GM12891 (cell line): ENCODE results near the gene OCSTAMP.

Experiments used
- DNase-seq: peaks from one replicate; pipeline ENCODE4 v3.0.0; 2011; ENCODE audit warnings: low spot score; ENCODE audit not compliant: insufficient read length
- FAIRE-seq: peaks from 2 replicates; lab custom pipeline; 2011; peaks lifted over from hg19 to GRCh38; lab: Jason Lieb, UNC
- PAX5 ChIP-seq: IDR thresholded peaks from 2 replicates; pipeline ENCODE4 v1.6.1; 2011; ENCODE audit warnings: low read length, moderate library complexity, mild to moderate bottlenecking; ENCODE audit not compliant: insufficient read depth, severe bottlenecking
- POLR2A ChIP-seq: IDR thresholded peaks from 2 replicates; pipeline ENCODE4 v1.6.1; 2011; ENCODE audit warnings: low read depth, low read length, control low read depth
- POLR2AphosphoS5 ChIP-seq: IDR thresholded peaks from 2 replicates; pipeline ENCODE4 v1.6.1; 2011; ENCODE audit warnings: low read depth, low read length, control low read depth
- POU2F2 ChIP-seq: IDR thresholded peaks from 2 replicates; pipeline ENCODE4 v1.6.1; 2011; ENCODE audit warnings: low read depth, mild to moderate bottlenecking, control low read depth, low read length, moderate library complexity
- SPI1 ChIP-seq: IDR thresholded peaks from 2 replicates; pipeline ENCODE4 v1.6.1; 2011; ENCODE audit warnings: low read depth, low read length, control low read depth
- TAF1 ChIP-seq: IDR thresholded peaks from 2 replicates; pipeline ENCODE4 v1.6.1; 2011; ENCODE audit warnings: low read depth, low read length, control low read depth

Gene OCSTAMP

DNA sequence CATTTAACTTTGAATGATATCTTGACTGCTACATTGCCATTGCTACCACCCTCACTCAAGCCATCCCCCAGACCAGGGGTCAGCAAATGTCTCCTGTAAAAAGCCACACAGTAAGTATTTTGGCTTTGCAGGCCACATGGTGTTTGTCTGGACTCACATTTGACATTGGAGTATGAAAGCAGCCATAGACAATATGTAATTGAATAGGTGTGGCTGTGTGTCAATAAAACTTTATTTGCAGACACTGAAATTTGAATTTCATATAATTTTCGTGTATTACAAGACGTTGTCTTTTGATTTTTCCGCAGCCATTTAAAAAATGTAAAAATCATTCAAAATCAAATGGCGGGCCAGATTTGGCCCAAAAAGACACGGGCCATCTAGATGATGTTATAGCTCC lies 36.3 kb upstream of the OCSTAMP start:
- no peak for TF ChIP-seq PAX5
- no peak for TF ChIP-seq POU2F2
- no peak for TF ChIP-seq POLR2A
- no peak for TF ChIP-seq SPI1
- TF ChIP-seq TAF1, result no peak
- no peak for TF ChIP-seq POLR2AphosphoS5
- FAIRE-seq (no peak), DNase-seq (no peak)

GRCh38 chr20:46584508-46584907 lies 34.1 kb upstream of the OCSTAMP start:
- FAIRE-seq (no peak), DNase-seq (no peak)
- TF ChIP-seq POU2F2, result no peak
- no peak for TF ChIP-seq POLR2AphosphoS5
- no peak for TF ChIP-seq TAF1
- no peak for TF ChIP-seq PAX5
- TF ChIP-seq POLR2A, result no peak
- no peak for TF ChIP-seq SPI1

GRCh38 chr20:46583411-46584214 lies 33.2 kb upstream of the OCSTAMP start:
- DNase-seq, result no peak
- FAIRE-seq, result no peak
- no peak for TF ChIP-seq TAF1
- TF ChIP-seq PAX5, result no peak
- TF ChIP-seq POU2F2, result no peak
- no peak for TF ChIP-seq POLR2AphosphoS5
- no peak for TF ChIP-seq SPI1
- TF ChIP-seq POLR2A, result no peak

DNA sequence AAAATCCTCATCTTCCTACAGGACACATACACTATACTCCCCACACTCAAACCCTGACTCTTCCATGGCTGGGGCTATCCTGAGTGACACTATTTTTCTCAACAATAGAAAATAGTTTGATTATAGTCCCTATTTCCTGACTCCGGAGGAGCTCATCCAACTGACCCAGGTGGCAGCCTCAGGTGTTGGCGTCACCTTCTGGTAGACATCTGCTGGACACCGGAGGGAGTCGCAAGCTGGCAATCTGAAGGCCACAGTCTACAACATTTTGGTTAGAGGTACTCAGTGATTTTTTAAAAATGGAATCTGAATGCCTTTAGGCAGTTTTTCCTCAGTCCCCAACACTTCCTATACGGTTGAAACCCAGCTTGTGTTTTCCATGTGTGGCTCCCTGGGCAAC lies 32.2 kb upstream of the OCSTAMP start:
- FAIRE-seq (no peak), DNase-seq (no peak)
- no peak for TF ChIP-seq TAF1
- TF ChIP-seq POU2F2, result no peak
- no peak for TF ChIP-seq PAX5
- no peak for TF ChIP-seq SPI1
- TF ChIP-seq POLR2A, result no peak
- TF ChIP-seq POLR2AphosphoS5, result no peak

- no peak for DNase-seq
- no peak for TF ChIP-seq TAF1
- TF ChIP-seq SPI1, result no peak
- TF ChIP-seq POU2F2, result no peak
- TF ChIP-seq POLR2AphosphoS5, result no peak
- TF ChIP-seq POLR2A, result no peak
- no peak for TF ChIP-seq PAX5
- FAIRE-seq, result no peak
Observed at GRCh38 chr20:46581391-46581790, 30.9 kb upstream of the OCSTAMP start.

GRCh38 chr20:46580613-46581205 lies 30.3 kb upstream of the OCSTAMP start:
- DNase-seq (no peak), FAIRE-seq (no peak)
- TF ChIP-seq SPI1, result no peak
- TF ChIP-seq TAF1, result no peak

DNA sequence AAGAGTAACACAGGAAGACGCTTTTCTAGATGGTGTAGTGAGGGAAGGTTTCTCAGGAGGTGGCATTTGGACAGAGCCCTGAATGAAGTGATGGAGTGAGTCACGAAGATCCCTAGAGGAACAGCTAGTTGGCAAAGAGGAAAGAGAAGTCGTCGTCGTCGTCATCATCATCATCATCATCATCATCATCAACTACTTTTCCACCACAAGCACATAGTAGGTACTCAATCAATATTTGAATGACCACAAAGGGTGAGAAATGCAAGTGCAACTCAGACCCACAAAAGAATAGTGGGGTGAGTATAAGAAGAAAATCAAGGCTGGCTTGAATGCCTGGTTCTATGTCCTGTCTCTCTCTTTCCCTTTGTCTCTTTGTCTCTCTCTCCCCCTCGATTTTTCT lies 28.3 kb upstream of the OCSTAMP start:
- TF ChIP-seq PAX5 (no peak), POLR2AphosphoS5 (no peak), TAF1 (no peak), POU2F2 (no peak), SPI1 (no peak), POLR2A (no peak)
- DNase-seq (no peak), FAIRE-seq (no peak)

GRCh38 chr20:46576774-46577395 lies 26.4 kb upstream of the OCSTAMP start:
- DNase-seq (no peak), FAIRE-seq (no peak)

DNA sequence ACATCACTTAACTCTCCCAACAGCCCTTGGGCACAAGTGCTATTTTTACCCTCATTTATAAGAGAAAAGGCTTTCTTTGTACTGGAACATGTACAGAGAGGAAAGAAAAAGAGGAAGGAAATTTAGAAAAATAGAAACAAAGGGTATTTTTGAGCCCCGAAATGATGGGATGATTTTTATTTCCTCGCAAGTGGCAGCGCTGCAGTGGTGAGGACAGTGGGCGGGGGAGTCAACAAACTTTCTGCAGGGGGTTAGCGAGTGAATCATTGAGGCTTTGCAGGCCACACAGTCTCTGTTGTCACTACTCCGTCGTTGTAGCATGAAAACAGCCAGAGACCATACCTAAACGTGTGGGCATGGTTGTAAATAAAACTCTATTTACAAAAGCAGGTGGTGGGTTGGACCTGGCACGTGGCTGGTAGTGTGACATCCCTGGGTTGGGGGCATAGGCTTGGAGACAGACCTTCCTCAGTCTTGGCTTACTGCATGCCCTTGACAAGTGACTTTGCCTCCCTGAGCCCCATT lies 25.5 kb upstream of the OCSTAMP start:
- FAIRE-seq, result no peak
- TF ChIP-seq POU2F2 (no peak), PAX5 (no peak), TAF1 (no peak), POLR2A (no peak), POLR2AphosphoS5 (no peak), SPI1 (no peak)
- no peak for DNase-seq

More at GRCh38 chr20:46576774-46577395, 26.4 kb upstream of the OCSTAMP start:
- no peak for TF ChIP-seq POLR2A
- TF ChIP-seq POU2F2, result no peak
- no peak for TF ChIP-seq TAF1
- TF ChIP-seq SPI1, result no peak
- TF ChIP-seq POLR2AphosphoS5, result no peak
- no peak for TF ChIP-seq PAX5
